ENCODE results near the gene TRIM31.

- TF ChIP-seq CTCF (conservative IDR thresholded peaks at IDR 0.05 in 1 of 2, IDR thresholded peaks at IDR 0.05 in 1 of 2; ENCODE audit: low read depth in 1 of 2, low read length in 2 of 2) (no peak), EZH2 (IDR thresholded peaks at IDR 0.05; ENCODE audit: low read length, missing control alignments) (no peak)
Observed at GRCh38 chr6:30060606-30061091, 52.2 kb downstream of the TRIM31 start.

Measured in fibroblast of lung (primary cell).